ENCODE measurements around the gene CERKL.

DNA sequence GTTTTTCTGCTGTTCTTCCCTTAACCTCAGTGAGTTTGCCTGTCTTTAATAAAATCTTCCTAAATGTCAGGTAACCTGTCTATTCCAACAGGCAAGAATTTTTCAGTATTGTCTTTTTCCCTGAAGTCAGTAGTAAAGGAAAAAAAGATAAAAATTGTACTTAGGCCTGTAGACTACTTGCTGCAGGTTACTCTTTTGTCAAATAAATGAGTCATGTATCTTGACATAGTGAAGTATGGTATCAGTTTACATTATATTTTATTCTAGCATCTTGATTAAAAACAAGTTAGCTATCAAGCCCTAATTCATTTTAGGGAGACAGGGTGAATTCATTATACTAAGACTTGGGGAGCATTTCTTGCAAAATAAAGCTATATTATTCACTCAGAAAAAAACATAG, 139.9 kb downstream of the CERKL start:
- TF ChIP-seq, protein P1, sequence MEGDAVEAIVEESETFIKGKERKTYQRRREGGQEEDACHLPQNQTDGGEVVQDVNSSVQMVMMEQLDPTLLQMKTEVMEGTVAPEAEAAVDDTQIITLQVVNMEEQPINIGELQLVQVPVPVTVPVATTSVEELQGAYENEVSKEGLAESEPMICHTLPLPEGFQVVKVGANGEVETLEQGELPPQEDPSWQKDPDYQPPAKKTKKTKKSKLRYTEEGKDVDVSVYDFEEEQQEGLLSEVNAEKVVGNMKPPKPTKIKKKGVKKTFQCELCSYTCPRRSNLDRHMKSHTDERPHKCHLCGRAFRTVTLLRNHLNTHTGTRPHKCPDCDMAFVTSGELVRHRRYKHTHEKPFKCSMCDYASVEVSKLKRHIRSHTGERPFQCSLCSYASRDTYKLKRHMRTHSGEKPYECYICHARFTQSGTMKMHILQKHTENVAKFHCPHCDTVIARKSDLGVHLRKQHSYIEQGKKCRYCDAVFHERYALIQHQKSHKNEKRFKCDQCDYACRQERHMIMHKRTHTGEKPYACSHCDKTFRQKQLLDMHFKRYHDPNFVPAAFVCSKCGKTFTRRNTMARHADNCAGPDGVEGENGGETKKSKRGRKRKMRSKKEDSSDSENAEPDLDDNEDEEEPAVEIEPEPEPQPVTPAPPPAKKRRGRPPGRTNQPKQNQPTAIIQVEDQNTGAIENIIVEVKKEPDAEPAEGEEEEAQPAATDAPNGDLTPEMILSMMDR (conservative IDR thresholded peaks at IDR 0.05; ENCODE audit: low read length): no peak
- no peak for TF ChIP-seq EZH2phosphoT487 (IDR thresholded peaks at IDR 0.05; ENCODE audit: borderline replicate concordance)

All from Loucy (cell line).